ENCODE results near the gene PPP1R13B. TPM values are rescaled to one million over a fixed set of nuclear protein-coding genes. Genes with fewer than 3 reads are reported as not detected.

Gene PPP1R13B
- total RNA-seq, 1 experiment from 2014 or later: 17.8 TPM

- H3K27me3 ChIP-seq (ENCODE audit: insufficient read depth, low read length): no peaks in the 10 kb centered on the region
- no peak overlapping the region for H3K9ac ChIP-seq (ENCODE audit: low read length)
- no peak for DNase-seq (ENCODE audit: low read depth, low spot score)
- CTCF ChIA-PET: no interaction called here
- H3K9me2 ChIP-seq (ENCODE audit: insufficient read depth): no peaks in the 10 kb centered on the region
- no peak overlapping the region for H3K4me3 ChIP-seq (replicated peaks in 1 of 2; ENCODE audit: low read depth in 1 of 2, low read length in 2 of 2)
- H3K36me3 ChIP-seq (ENCODE audit: control insufficient read depth in 1 of 2, insufficient read depth in 2 of 2, low read length in 2 of 2): no peaks in the 10 kb centered on the region
- H3K4me1 ChIP-seq (ENCODE audit: control insufficient read depth in 1 of 2, insufficient read depth in 2 of 2, low read length in 2 of 2): peaks cover 0 to 3% of the 10 kb centered on the region in 2 experiments; a peak in 2 of 4 replicates
- H3K9me3 ChIP-seq (ENCODE audit: control insufficient read depth in 1 of 2, insufficient read depth in 1 of 2, low read depth in 1 of 2, low read length in 2 of 2): no peaks in the 10 kb centered on the region
- intact Hi-C loops (cut with micrococcal nuclease): no loop called here
- no peak for ATAC-seq
- RAD21 ChIA-PET (ENCODE audit: low non-redundant PET in 1 of 2, low total read pairs in 2 of 2, uncharacterized antibody in 2 of 2, unreplicated experiment in 2 of 2): interaction anchor here in 1 of 2 experiments (0.7 kb wide), 1 partner anchor 243 kb away, joined by 3 read pairs; no protein-coding TSS in a partner anchor
- H4K20me1 ChIP-seq (ENCODE audit: insufficient read depth): peaks cover 5% of the 10 kb centered on the region; the same call in 1 of the 2 replicates
- POLR2A ChIA-PET: no interaction called here
- no TSS peak for BruUV-seq (replicated peaks)
- no peak overlapping the region for H3K4me2 ChIP-seq (ENCODE audit: low read length)
- H3K79me2 ChIP-seq (ENCODE audit: insufficient read depth, low read length): peaks cover 12% of the 10 kb centered on the region
- no peak overlapping the region for H3K27ac ChIP-seq (ENCODE audit: low read depth, low read length)
- no peak for TF ChIP-seq RAD21 (IDR thresholded peaks at IDR 0.05; ENCODE audit: low read depth)
- no peak for TF ChIP-seq REST (IDR thresholded peaks at IDR 0.05; ENCODE audit: low read depth)
- no peak overlapping the region for H2AFZ ChIP-seq (ENCODE audit: low read depth, low read length, poor library complexity, severe bottlenecking)
Measured at GRCh38 chr14:103834956-103835355, 12.4 kb downstream of the PPP1R13B start.

GRCh38 chr14:103833711-103834110 lies 13.7 kb downstream of the PPP1R13B start:
- CTCF ChIA-PET: no interaction called here
- Histone ChIP-seq H3K36me3 (ENCODE audit: control insufficient read depth in 1 of 2, insufficient read depth in 2 of 2, low read length in 2 of 2) (no peaks in the 10 kb centered on the region), H2AFZ (ENCODE audit: low read depth, low read length, poor library complexity, severe bottlenecking) (no peak overlapping the region), H3K9me3 (ENCODE audit: control insufficient read depth in 1 of 2, insufficient read depth in 1 of 2, low read depth in 1 of 2, low read length in 2 of 2) (no peaks in the 10 kb centered on the region), H3K4me3 (replicated peaks in 1 of 2; ENCODE audit: low read depth in 1 of 2, low read length in 2 of 2) (no peak overlapping the region), H3K4me1 (ENCODE audit: control insufficient read depth in 1 of 2, insufficient read depth in 2 of 2, low read length in 2 of 2) (peaks cover 0 to 3% of the 10 kb centered on the region in 2 experiments; a peak in 1 of 4 replicates), H3K9me2 (ENCODE audit: insufficient read depth) (no peaks in the 10 kb centered on the region), H3K79me2 (ENCODE audit: insufficient read depth, low read length) (peaks cover 12% of the 10 kb centered on the region), H3K9ac (ENCODE audit: low read length) (no peak overlapping the region), H4K20me1 (ENCODE audit: insufficient read depth) (peaks cover 5% of the 10 kb centered on the region; the same call in 1 of the 2 replicates), H3K4me2 (ENCODE audit: low read length) (no peak overlapping the region), H3K27me3 (ENCODE audit: insufficient read depth, low read length) (no peaks in the 10 kb centered on the region), H3K27ac (ENCODE audit: low read depth, low read length) (no peak overlapping the region)
- POLR2A ChIA-PET: no interaction called here
- RAD21 ChIA-PET (ENCODE audit: low non-redundant PET in 1 of 2, low total read pairs in 2 of 2, uncharacterized antibody in 2 of 2, unreplicated experiment in 2 of 2): no interaction called here
- ATAC-seq (no peak), DNase-seq (ENCODE audit: low read depth, low spot score) (no peak)
- intact Hi-C loops (cut with micrococcal nuclease): no loop called here
- no peak for TF ChIP-seq EZH2phosphoT487 (IDR thresholded peaks at IDR 0.05; ENCODE audit: borderline replicate concordance)
- TF ChIP-seq FOSL1 (IDR thresholded peaks at IDR 0.05; ENCODE audit: low read depth): no peak
- TF ChIP-seq RAD21 (IDR thresholded peaks at IDR 0.05; ENCODE audit: low read depth): no peak
- no peak for TF ChIP-seq EGR1 (IDR thresholded peaks at IDR 0.05; ENCODE audit: low read depth)
- TF ChIP-seq POLR2A (IDR thresholded peaks at IDR 0.05; ENCODE audit: borderline replicate concordance, extremely low read depth, insufficient read depth, insufficient read length): no peak
- TF ChIP-seq EZH2 (IDR thresholded peaks at IDR 0.05): no peak
- no peak for TF ChIP-seq ZFX (IDR thresholded peaks at IDR 0.05)
- TF ChIP-seq, protein P1, sequence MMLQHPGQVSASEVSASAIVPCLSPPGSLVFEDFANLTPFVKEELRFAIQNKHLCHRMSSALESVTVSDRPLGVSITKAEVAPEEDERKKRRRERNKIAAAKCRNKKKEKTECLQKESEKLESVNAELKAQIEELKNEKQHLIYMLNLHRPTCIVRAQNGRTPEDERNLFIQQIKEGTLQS (IDR thresholded peaks at IDR 0.05): no peak
- TF ChIP-seq REST (IDR thresholded peaks at IDR 0.05; ENCODE audit: low read depth): no peak
- no peak for TF ChIP-seq JUND (IDR thresholded peaks at IDR 0.05)
- no peak for TF ChIP-seq CBX3 (IDR thresholded peaks at IDR 0.05; ENCODE audit: low read depth)
- TF ChIP-seq SP1 (IDR thresholded peaks at IDR 0.05; ENCODE audit: low read depth): no peak
- no TSS peak for BruUV-seq (replicated peaks)
